ENCODE data around the gene CTNNA2.

CTNNA2 gene

GRCh38 chr2:79721061-79721460, 208.2 kb downstream of the CTNNA2 start:
- no peaks in the 10 kb centered on the region for H3K36me3 ChIP-seq (ENCODE audit: control insufficient read depth in 5 of 5, insufficient read depth in 5 of 5, low read length in 5 of 5)
- no peaks in the 10 kb centered on the region for H3K27me3 ChIP-seq (ENCODE audit: control insufficient read depth in 5 of 5, insufficient read depth in 4 of 5, low read length in 5 of 5)
- H3K9ac ChIP-seq (ENCODE audit: low read length in 5 of 5) = no peak overlapping the region
- no peaks in the 10 kb centered on the region for H3K4me1 ChIP-seq (ENCODE audit: control insufficient read depth in 5 of 5, insufficient read depth in 5 of 5, low read length in 5 of 5)
- no peak overlapping the region for H3K27ac ChIP-seq (ENCODE audit: low read depth, low read length)
- peaks cover 0 to 3% (median 0%) of the 10 kb centered on the region in 5 donors for H3K9me3 ChIP-seq (ENCODE audit: control insufficient read depth in 5 of 5, low read length in 5 of 5)
- H3K4me3 ChIP-seq (ENCODE audit: low read depth in 1 of 5, low read length in 5 of 5) = no peak overlapping the region

GRCh38 chr2:79721966-79722365, 209.1 kb downstream of the CTNNA2 start:
- H3K4me1 ChIP-seq (ENCODE audit: control insufficient read depth in 5 of 5, insufficient read depth in 5 of 5, low read length in 5 of 5) = no peaks in the 10 kb centered on the region
- H3K27me3 ChIP-seq (ENCODE audit: control insufficient read depth in 5 of 5, insufficient read depth in 4 of 5, low read length in 5 of 5) = no peaks in the 10 kb centered on the region
- H3K9me3 ChIP-seq (ENCODE audit: control insufficient read depth in 5 of 5, low read length in 5 of 5) = peaks cover 0 to 3% (median 0%) of the 10 kb centered on the region in 5 donors
- H3K27ac ChIP-seq (ENCODE audit: low read depth, low read length) = no peak overlapping the region
- no peaks in the 10 kb centered on the region for H3K36me3 ChIP-seq (ENCODE audit: control insufficient read depth in 5 of 5, insufficient read depth in 5 of 5, low read length in 5 of 5)
- H3K4me3 ChIP-seq (ENCODE audit: low read depth in 1 of 5, low read length in 5 of 5) = no peak overlapping the region
- H3K9ac ChIP-seq (ENCODE audit: low read length in 5 of 5) = no peak overlapping the region

GRCh38 chr2:79723830-79724229, 211.0 kb downstream of the CTNNA2 start:
- no peak overlapping the region for H3K4me3 ChIP-seq (ENCODE audit: low read depth in 1 of 5, low read length in 5 of 5)
- H3K27ac ChIP-seq (ENCODE audit: low read depth, low read length) = no peak overlapping the region
- no peaks in the 10 kb centered on the region for H3K4me1 ChIP-seq (ENCODE audit: control insufficient read depth in 5 of 5, insufficient read depth in 5 of 5, low read length in 5 of 5)
- no peaks in the 10 kb centered on the region for H3K27me3 ChIP-seq (ENCODE audit: control insufficient read depth in 5 of 5, insufficient read depth in 4 of 5, low read length in 5 of 5)
- peaks cover 0 to 3% (median 0%) of the 10 kb centered on the region in 5 donors for H3K9me3 ChIP-seq (ENCODE audit: control insufficient read depth in 5 of 5, low read length in 5 of 5)
- no peaks in the 10 kb centered on the region for H3K36me3 ChIP-seq (ENCODE audit: control insufficient read depth in 5 of 5, insufficient read depth in 5 of 5, low read length in 5 of 5)
- H3K9ac ChIP-seq (ENCODE audit: low read length in 5 of 5) = no peak overlapping the region

- Histone ChIP-seq H3K4me1 (ENCODE audit: control insufficient read depth in 5 of 5, insufficient read depth in 5 of 5, low read length in 5 of 5) (no peaks in the 10 kb centered on the region), H3K9ac (ENCODE audit: low read length in 5 of 5) (no peak overlapping the region), H3K4me3 (ENCODE audit: low read depth in 1 of 5, low read length in 5 of 5) (no peak overlapping the region), H3K36me3 (ENCODE audit: control insufficient read depth in 5 of 5, insufficient read depth in 5 of 5, low read length in 5 of 5) (no peaks in the 10 kb centered on the region), H3K27ac (ENCODE audit: low read depth, low read length) (no peak overlapping the region), H3K9me3 (ENCODE audit: control insufficient read depth in 5 of 5, low read length in 5 of 5) (no peaks in the 10 kb centered on the region), H3K27me3 (ENCODE audit: control insufficient read depth in 5 of 5, insufficient read depth in 4 of 5, low read length in 5 of 5) (no peaks in the 10 kb centered on the region)
These were observed 216.7 kb downstream of the CTNNA2 start for GRCh38 chr2:79729532-79729931.

- Histone ChIP-seq H3K4me1 (ENCODE audit: control insufficient read depth in 5 of 5, insufficient read depth in 5 of 5, low read length in 5 of 5) (no peaks in the 10 kb centered on the region), H3K36me3 (ENCODE audit: control insufficient read depth in 5 of 5, insufficient read depth in 5 of 5, low read length in 5 of 5) (no peaks in the 10 kb centered on the region), H3K4me3 (ENCODE audit: low read depth in 1 of 5, low read length in 5 of 5) (no peak overlapping the region), H3K27me3 (ENCODE audit: control insufficient read depth in 5 of 5, insufficient read depth in 4 of 5, low read length in 5 of 5) (no peaks in the 10 kb centered on the region), H3K27ac (ENCODE audit: low read depth, low read length) (no peak overlapping the region), H3K9ac (ENCODE audit: low read length in 5 of 5) (no peak overlapping the region), H3K9me3 (ENCODE audit: control insufficient read depth in 5 of 5, low read length in 5 of 5) (no peaks in the 10 kb centered on the region)
These were observed 221.7 kb downstream of the CTNNA2 start for GRCh38 chr2:79734518-79734917.

DNA sequence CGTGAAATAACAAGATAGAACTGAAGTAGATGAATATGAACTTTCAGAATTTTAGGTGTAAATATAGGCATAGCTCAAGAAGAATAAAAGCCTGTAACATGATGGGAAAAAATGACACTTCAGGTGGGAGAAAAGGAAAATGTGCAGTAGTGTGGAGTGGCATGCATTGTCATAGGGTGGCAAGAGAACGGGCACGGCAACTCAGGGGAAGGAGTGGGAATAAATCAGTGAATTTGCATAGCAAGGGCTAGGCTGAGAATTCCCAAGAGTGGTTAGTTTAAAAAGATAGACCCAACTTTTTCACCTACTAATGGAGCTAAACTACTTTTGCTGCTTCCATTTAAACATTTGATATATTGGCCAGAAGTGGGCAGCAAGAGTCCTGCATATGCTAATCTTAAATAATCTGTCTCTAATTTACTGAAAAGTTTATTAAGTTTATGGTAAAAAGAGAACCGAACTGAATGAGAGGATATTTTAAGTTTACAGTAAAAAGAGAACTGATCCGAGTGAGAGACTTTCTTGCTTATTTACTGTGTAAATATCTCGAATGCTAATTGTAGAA, 228.1 kb downstream of the CTNNA2 start:
- Histone ChIP-seq H3K9ac (ENCODE audit: low read length in 5 of 5) (no peak overlapping the region), H3K27me3 (ENCODE audit: control insufficient read depth in 5 of 5, insufficient read depth in 4 of 5, low read length in 5 of 5) (no peaks in the 10 kb centered on the region), H3K27ac (ENCODE audit: low read depth, low read length) (no peak overlapping the region), H3K4me1 (ENCODE audit: control insufficient read depth in 5 of 5, insufficient read depth in 5 of 5, low read length in 5 of 5) (no peaks in the 10 kb centered on the region), H3K4me3 (ENCODE audit: low read depth in 1 of 5, low read length in 5 of 5) (no peak overlapping the region), H3K36me3 (ENCODE audit: control insufficient read depth in 5 of 5, insufficient read depth in 5 of 5, low read length in 5 of 5) (no peaks in the 10 kb centered on the region), H3K9me3 (ENCODE audit: control insufficient read depth in 5 of 5, low read length in 5 of 5) (no peaks in the 10 kb centered on the region)

- Histone ChIP-seq H3K9me3 (ENCODE audit: control insufficient read depth in 5 of 5, low read length in 5 of 5) (no peaks in the 10 kb centered on the region), H3K4me3 (ENCODE audit: low read depth in 1 of 5, low read length in 5 of 5) (no peak overlapping the region), H3K27me3 (ENCODE audit: control insufficient read depth in 5 of 5, insufficient read depth in 4 of 5, low read length in 5 of 5) (no peaks in the 10 kb centered on the region), H3K27ac (ENCODE audit: low read depth, low read length) (no peak overlapping the region), H3K9ac (ENCODE audit: low read length in 5 of 5) (no peak overlapping the region), H3K36me3 (ENCODE audit: control insufficient read depth in 5 of 5, insufficient read depth in 5 of 5, low read length in 5 of 5) (no peaks in the 10 kb centered on the region), H3K4me1 (ENCODE audit: control insufficient read depth in 5 of 5, insufficient read depth in 5 of 5, low read length in 5 of 5) (no peaks in the 10 kb centered on the region)
These were observed 237.5 kb downstream of the CTNNA2 start for GRCh38 chr2:79750321-79750720.

DNA sequence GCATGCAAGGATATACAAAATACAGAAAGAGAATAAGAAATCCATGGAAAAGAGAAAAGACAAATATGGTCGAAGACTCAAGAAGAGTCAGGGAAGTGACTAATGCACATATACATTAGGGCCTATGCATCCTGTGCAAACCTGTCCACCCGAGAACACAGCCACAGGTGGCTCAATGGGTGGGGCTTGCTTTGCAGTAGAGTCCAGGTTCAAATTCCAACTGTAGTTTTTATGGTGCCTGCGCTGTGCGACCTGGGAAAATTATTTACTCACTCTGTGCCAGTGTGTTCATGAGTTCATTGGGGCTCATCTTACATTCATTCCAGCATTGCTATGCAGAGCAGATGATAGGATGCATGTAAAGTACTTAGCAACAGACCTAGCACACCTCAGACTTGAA, 244.7 kb downstream of the CTNNA2 start:
- no peak overlapping the region for H3K27ac ChIP-seq (ENCODE audit: low read depth, low read length)
- no peaks in the 10 kb centered on the region for H3K36me3 ChIP-seq (ENCODE audit: control insufficient read depth in 5 of 5, insufficient read depth in 5 of 5, low read length in 5 of 5)
- no peak overlapping the region for H3K4me3 ChIP-seq (ENCODE audit: low read depth in 1 of 5, low read length in 5 of 5)
- no peaks in the 10 kb centered on the region for H3K27me3 ChIP-seq (ENCODE audit: control insufficient read depth in 5 of 5, insufficient read depth in 4 of 5, low read length in 5 of 5)
- H3K4me1 ChIP-seq (ENCODE audit: control insufficient read depth in 5 of 5, insufficient read depth in 5 of 5, low read length in 5 of 5) = no peaks in the 10 kb centered on the region
- H3K9me3 ChIP-seq (ENCODE audit: control insufficient read depth in 5 of 5, low read length in 5 of 5) = no peaks in the 10 kb centered on the region
- H3K9ac ChIP-seq (ENCODE audit: low read length in 5 of 5) = no peak overlapping the region

GRCh38 chr2:79758042-79758441, 245.2 kb downstream of the CTNNA2 start:
- Histone ChIP-seq H3K36me3 (ENCODE audit: control insufficient read depth in 5 of 5, insufficient read depth in 5 of 5, low read length in 5 of 5) (no peaks in the 10 kb centered on the region), H3K4me1 (ENCODE audit: control insufficient read depth in 5 of 5, insufficient read depth in 5 of 5, low read length in 5 of 5) (no peaks in the 10 kb centered on the region), H3K27me3 (ENCODE audit: control insufficient read depth in 5 of 5, insufficient read depth in 4 of 5, low read length in 5 of 5) (no peaks in the 10 kb centered on the region), H3K9ac (ENCODE audit: low read length in 5 of 5) (no peak overlapping the region), H3K9me3 (ENCODE audit: control insufficient read depth in 5 of 5, low read length in 5 of 5) (no peaks in the 10 kb centered on the region), H3K27ac (ENCODE audit: low read depth, low read length) (no peak overlapping the region), H3K4me3 (ENCODE audit: low read depth in 1 of 5, low read length in 5 of 5) (no peak overlapping the region)

- Histone ChIP-seq H3K4me1 (ENCODE audit: control insufficient read depth in 5 of 5, insufficient read depth in 5 of 5, low read length in 5 of 5) (no peaks in the 10 kb centered on the region), H3K4me3 (ENCODE audit: low read depth in 1 of 5, low read length in 5 of 5) (no peak overlapping the region), H3K27me3 (ENCODE audit: control insufficient read depth in 5 of 5, insufficient read depth in 4 of 5, low read length in 5 of 5) (no peaks in the 10 kb centered on the region), H3K36me3 (ENCODE audit: control insufficient read depth in 5 of 5, insufficient read depth in 5 of 5, low read length in 5 of 5) (no peaks in the 10 kb centered on the region), H3K9me3 (ENCODE audit: control insufficient read depth in 5 of 5, low read length in 5 of 5) (no peaks in the 10 kb centered on the region), H3K9ac (ENCODE audit: low read length in 5 of 5) (no peak overlapping the region), H3K27ac (ENCODE audit: low read depth, low read length) (no peak overlapping the region)
These were observed 246.0 kb downstream of the CTNNA2 start for GRCh38 chr2:79758749-79759282.
